K562 (cell line): ENCODE data around the gene AP3M1. TPM values are rescaled to one million over a fixed set of nuclear protein-coding genes. Genes with fewer than 3 reads are reported as not detected.

Experiments
- CREB3 ChIP-seq: fragments of 450-650 bp; conservative IDR thresholded peaks from 2 replicates; pipeline ENCODE4 v1.6.1; 2016; ENCODE audit warnings: missing genetic modification characterization, low read depth, mild to moderate bottlenecking, missing compliant biosample characterization, moderate library complexity
- ELF1 ChIP-seq: fragments of 200-800 bp; sonication (Bioruptor generic); IDR thresholded peaks from 2 replicates; pipeline ENCODE4 v1.6.1; 2016; ENCODE audit warnings: missing genetic modification characterization, missing compliant biosample characterization
- FOXJ2 ChIP-seq: fragments of 200-800 bp; sonication (Bioruptor generic); IDR thresholded peaks from 2 replicates; pipeline ENCODE4 v1.6.1; 2016; ENCODE audit warnings: missing genetic modification characterization, missing compliant biosample characterization
- IRF2 ChIP-seq: sonication (generic); formaldehyde crosslinking; IDR thresholded peaks from 2 replicates; pipeline ENCODE4 v1.8.1; 2022; ENCODE audit warnings: mild to moderate bottlenecking, missing genetic modification reagents
- MCM7 ChIP-seq, 2 experiments: fragments of 450-650 bp; IDR thresholded peaks; 2 replicates each; pipeline ENCODE4 v1.6.1; 2016 to 2018
- MEF2D ChIP-seq: conservative IDR thresholded peaks from 2 replicates; pipeline ENCODE4 v1.6.1; 2016; ENCODE audit warnings: low read depth, missing genetic modification characterization, missing compliant biosample characterization
- NFRKB ChIP-seq: fragments of 450-650 bp; IDR thresholded peaks from 2 replicates; pipeline ENCODE4 v1.6.1; 2016; ENCODE audit warnings: low read depth
- PKNOX1 ChIP-seq: fragments of 450-650 bp; IDR thresholded peaks from 2 replicates; pipeline ENCODE4 v1.6.1; 2016
- PTBP1 ChIP-seq: fragments of 200-400 bp; formaldehyde crosslinking; IDR thresholded peaks from 2 replicates; pipeline ENCODE4 v1.6.1; 2017; ENCODE audit warnings: low read depth, low read length
- RCOR1 ChIP-seq, 2 experiments: IDR thresholded peaks; 2 replicates each; pipeline ENCODE4 v1.6.1; 2012; ENCODE audit warnings: low read depth in 2 of 2, low read length in 2 of 2, borderline replicate concordance in 1 of 2, improper control_type of control experiment in 1 of 2
- RHOXF2B ChIP-seq: fragments of 250-450 bp; sonication (Bioruptor Pico); conservative IDR thresholded peaks from 2 replicates; pipeline ENCODE4 v1.5.1; 2021
- SIN3B ChIP-seq: fragments of 450-650 bp; IDR thresholded peaks from 2 replicates; pipeline ENCODE4 v1.6.1; 2017; ENCODE audit warnings: low read depth, mild to moderate bottlenecking, moderate library complexity
- STAT5B ChIP-seq: fragments of 250-450 bp; sonication (Bioruptor Pico); IDR thresholded peaks from 2 replicates; pipeline ENCODE4 v1.8.0; 2021; ENCODE audit warnings: mild to moderate bottlenecking, inconsistent platforms
- TAF1 ChIP-seq: IDR thresholded peaks from 2 replicates; pipeline ENCODE4 v1.6.1; 2011; ENCODE audit warnings: mild to moderate bottlenecking, low read length, moderate library complexity; ENCODE audit not compliant: insufficient read depth, control insufficient read depth, severe bottlenecking; ENCODE audit errors: extremely low read depth
- UBTF ChIP-seq, 2 experiments: IDR thresholded peaks; 2 replicates each; pipeline ENCODE4 v1.6.1; 2012; ENCODE audit warnings: improper control_type of control experiment in 2 of 2, low read depth in 2 of 2, low read length in 2 of 2, borderline replicate concordance in 1 of 2
- ZBTB1 ChIP-seq: sonication (generic); formaldehyde crosslinking; IDR thresholded peaks from 2 replicates; pipeline ENCODE4 v1.8.1; 2023; ENCODE audit warnings: missing genetic modification reagents, low read depth, mild to moderate bottlenecking, borderline replicate concordance
- ZBTB43 ChIP-seq: sonication (generic); formaldehyde crosslinking; IDR thresholded peaks from 2 replicates; pipeline ENCODE4 v1.8.0; 2023; ENCODE audit warnings: mild to moderate bottlenecking, missing genetic modification reagents
- polyA plus RNA-seq, 8 experiments: library from polyadenylated mRNA; depleted of rRNA in 4 of 8; stranded (reverse) in 5 of 8; unstranded in 3 of 8; fragments of >200 nt; fragmentation: Nextera tagmentation in 2 of 8; fragmentation: Illumina TruSeq in 1 of 8; extraction: Ambion mirVana in 2 of 8; extraction: Trizol in 1 of 8; gene quantifications; 2 replicates each; pipeline versions ENCODE4 v1.2.1 to v1.2.3, GENCODE V29; 2011 to 2014; ENCODE audit warnings: inconsistent platforms in 1 of 8, missing spikeins in 1 of 8
- total RNA-seq, 7 experiments: library from RNA; depleted of rRNA in 6 of 7; stranded (reverse); fragments of >200 nt in 6 of 7; fragmentation: Illumina TruSeq in 2 of 7; extraction: Trizol in 2 of 7; gene quantifications; 2 replicates each; pipeline versions ENCODE4 v1.2.1 to v1.2.3, GENCODE V29; 2011 to 2021; ENCODE audit warnings: low replicate concordance in 1 of 7

The AP3M1 gene
- total and polyA plus RNA-seq, 9 of the 15 experiments (the other 6 are each of a cell fraction or from before 2014, with no cell fraction given), result 44.3 to 135 (median 67.6) TPM

GRCh38 chr10:74150990-74151878 lies 606 bp upstream of the AP3M1 start, which contains the start of gene ADK (continued):
- TF ChIP-seq RCOR1 (IDR thresholded peaks at IDR 0.05; ENCODE audit: borderline replicate concordance in 1 of 2, low read depth in 2 of 2, low read length in 2 of 2) (no peak), STAT5B (no peak), SIN3B (peak; percentile 51; the same call in 1 of the 2 replicates), UBTF (IDR thresholded peaks at IDR 0.05; ENCODE audit: borderline replicate concordance in 1 of 2, low read depth in 2 of 2, low read length in 2 of 2) (peak; percentile 42 to 83; a peak in 1 of 4 replicates), RHOXF2B (CRISPR knock-in tag) (no peak), MEF2D (no peak), ZBTB1 (CRISPR knock-in tag) (0 out of 2 replicates have a peak, but pooled peaks have one; percentile 77), CREB3 (no peak), FOXJ2 (tag) (no peak), MCM7 (IDR thresholded peaks at IDR 0.05) (no peak), TAF1 (peak; percentile 56), NFRKB (no peak; the same call in 1 of the 2 replicates), ZBTB43 (CRISPR knock-in tag) (peak; percentile 88; the same call in 1 of the 2 replicates), PTBP1 (no peak), PKNOX1 (peak; percentile 93), IRF2 (no peak), ELF1 (no peak)
